ENCODE data around the gene LRP8. TPM values are rescaled to one million over a fixed set of nuclear protein-coding genes. Genes with fewer than 3 reads are reported as not detected.

Gene LRP8
- polyA plus RNA-seq, 1 of the 3 experiments (the other 2 are of a cell fraction), result 19.9 TPM

DNA sequence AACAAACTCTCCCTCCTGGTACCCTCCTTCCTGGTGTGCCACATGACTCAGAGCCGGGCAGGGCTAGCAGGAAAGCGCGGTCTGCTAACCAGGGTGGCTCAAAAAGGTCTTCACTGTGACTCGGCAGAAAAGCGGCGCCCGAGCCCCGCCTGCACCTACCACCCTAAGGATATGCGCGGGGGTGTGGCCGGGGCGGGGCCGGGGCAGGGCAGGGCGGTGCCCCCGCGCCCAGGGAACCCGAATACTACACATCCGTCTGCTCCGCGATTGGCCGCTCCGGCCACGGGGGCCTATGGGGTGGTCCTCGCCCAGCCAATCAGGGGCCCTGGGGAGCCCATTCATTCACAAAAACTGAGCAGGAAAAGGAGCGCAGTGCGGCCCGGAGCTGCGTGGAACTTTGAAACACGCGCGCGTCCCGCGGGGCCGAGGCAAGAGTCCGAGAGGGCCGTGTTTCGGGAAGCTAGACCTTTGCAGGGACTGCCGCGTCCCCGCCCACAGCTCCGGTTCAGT lies 1.7 kb downstream of the LRP8 start (continued):
- TF ChIP-seq FOXJ3 (CRISPR knock-in tag; IDR thresholded peaks at IDR 0.05) (no peak), SMC3 (IDR thresholded peaks at IDR 0.05; ENCODE audit: low read depth, low read length) (no peak), NRF1 (IDR thresholded peaks at IDR 0.05; ENCODE audit: low read depth, low read length) (peak; percentile 60), POLR2AphosphoS5 (IDR thresholded peaks at IDR 0.05; ENCODE audit: low read depth, low read length) (0 out of 2 replicates have a peak, but pooled peaks have one; percentile 22), TCF12 (IDR thresholded peaks at IDR 0.05) (peak; percentile 27; the same call in 1 of the 2 replicates), MXI1 (IDR thresholded peaks at IDR 0.05; ENCODE audit: low read depth, low read length) (no peak), FOXM1 (IDR thresholded peaks at IDR 0.05; ENCODE audit: low read depth) (no peak), SIN3A (IDR thresholded peaks at IDR 0.05; ENCODE audit: borderline replicate concordance, low read depth, low read length) (no peak; the same call in 1 of the 2 replicates), TAF1 (IDR thresholded peaks at IDR 0.05; ENCODE audit: borderline replicate concordance, low read depth, low read length) (peak; percentile 7; the same call in 1 of the 2 replicates), RCOR1 (IDR thresholded peaks at IDR 0.05; ENCODE audit: low read length) (no peak), JUND (IDR thresholded peaks at IDR 0.05) (no peak), NFIC (IDR thresholded peaks at IDR 0.05; ENCODE audit: borderline replicate concordance) (no peak), RXRA (IDR thresholded peaks at IDR 0.05; ENCODE audit: borderline replicate concordance, low read depth) (no peak)

DNA sequence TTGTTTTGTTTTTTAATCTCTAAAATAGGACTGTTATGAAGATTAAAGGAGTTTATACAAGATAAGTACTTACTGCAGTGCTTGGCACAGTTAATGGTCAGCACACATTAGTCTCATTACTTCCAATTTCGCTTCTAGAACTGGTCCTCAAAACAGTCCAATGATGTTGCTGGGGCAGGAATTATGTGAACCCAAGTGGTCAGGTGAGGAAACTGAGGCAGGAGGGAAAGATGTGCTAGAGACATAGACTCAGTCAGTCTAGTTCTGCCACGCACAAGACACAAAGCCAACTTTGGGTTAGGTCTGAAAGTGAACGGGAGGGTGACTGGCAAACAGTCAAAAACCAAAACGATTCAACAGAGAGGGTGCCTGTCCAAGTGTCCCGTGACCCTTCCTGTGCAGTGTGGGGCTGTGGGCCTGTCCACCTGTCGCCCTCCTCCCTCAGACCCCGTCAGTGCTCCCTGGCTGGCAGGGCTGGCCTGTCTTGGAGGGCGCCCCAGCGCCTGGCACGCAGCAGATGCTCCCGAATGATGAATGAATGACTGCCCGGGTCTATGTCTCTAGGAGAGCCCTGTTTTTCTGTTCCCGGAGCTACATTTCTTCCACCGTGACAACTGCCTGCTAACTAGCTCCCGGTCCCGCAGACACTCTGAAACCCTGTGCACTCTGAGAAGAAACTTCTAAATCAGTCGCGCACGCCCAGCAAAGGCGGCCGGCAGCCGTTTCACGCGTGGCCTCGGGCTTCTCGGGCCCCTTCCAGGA lies 2.4 kb downstream of the LRP8 start:
- Histone ChIP-seq H3K4me3 (ENCODE audit: low read depth in 2 of 2, low read length in 1 of 2) (peak overlapping the region; percentile 76 to 96), H3K9me2 (no peaks in the 10 kb centered on the region), H3K4me1 (ENCODE audit: control insufficient read depth in 1 of 2, insufficient read depth in 2 of 2, low read depth in 1 of 2, low read length in 1 of 2) (peaks cover 0 to 33% of the 10 kb centered on the region in 2 experiments; a peak in 2 of 4 replicates), H3K4me2 (peak overlapping the region; percentile 99), H3K9ac (peak overlapping the region; percentile 64), H3K79me2 (ENCODE audit: insufficient read depth) (peaks cover 6% of the 10 kb centered on the region; the same call in 1 of the 2 replicates), H2AFZ (ENCODE audit: low read depth) (peak overlapping the region; percentile 89), H3K36me3 (replicated peaks in 1 of 2; ENCODE audit: control insufficient read depth in 1 of 2, insufficient read depth in 2 of 2, low read length in 1 of 2) (peaks cover 5 to 10% of the 10 kb centered on the region in 2 experiments), H4K20me1 (ENCODE audit: insufficient read depth) (no peaks in the 10 kb centered on the region), H3K27me3 (ENCODE audit: insufficient read depth) (no peaks in the 10 kb centered on the region), H3F3A (replicated peaks; ENCODE audit: insufficient read depth) (no peaks in the 10 kb centered on the region), H3K9me3 (no peaks in the 10 kb centered on the region), H3K27ac (ENCODE audit: low read depth in 2 of 2, low read length in 1 of 2) (peak overlapping the region; percentile 72)
- TF ChIP-seq MXI1 (IDR thresholded peaks at IDR 0.05; ENCODE audit: low read depth, low read length) (0 out of 2 replicates have a peak, but pooled peaks have one; percentile 14), TEAD4 (IDR thresholded peaks at IDR 0.05; ENCODE audit: borderline replicate concordance, insufficient read depth) (no peak), GATA2 (CRISPR knock-in tag; IDR thresholded peaks at IDR 0.05) (no peak)
- TF ChIP-seq, protein P1, sequence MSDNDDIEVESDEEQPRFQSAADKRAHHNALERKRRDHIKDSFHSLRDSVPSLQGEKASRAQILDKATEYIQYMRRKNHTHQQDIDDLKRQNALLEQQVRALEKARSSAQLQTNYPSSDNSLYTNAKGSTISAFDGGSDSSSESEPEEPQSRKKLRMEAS (IDR thresholded peaks at IDR 0.05; ENCODE audit: low read depth), result no peak
- no peak for DNase-seq
- ChIA-PET POLR2A (interaction anchor here (1.8 to 2.7 kb wide), 2 partner anchors 9 to 43 kb away, joined by 4 to 11 read pairs; no protein-coding TSS in a partner anchor), CTCF (interaction anchor here (0.9 to 2.7 kb wide), 5 partner anchors 11 to 72 kb away, joined by 3 to 18 read pairs (median 6); no protein-coding TSS in a partner anchor)
- WGBS (ENCODE audit: low lambda C conversion rate), result 43% methylated on average over 17 of the region's 26 CpGs

Data from SK-N-SH (cell line).